ENCODE results near the gene PABPN1. TPM values are rescaled to one million over a fixed set of nuclear protein-coding genes. Genes with fewer than 3 reads are reported as not detected.

PABPN1 gene
- total and polyA plus RNA-seq, 2 of the 13 experiments (the other 11 are each of a cell fraction or from before 2014, with no cell fraction given), result 233 to 524 TPM

- TF ChIP-seq BRCA1 (CRISPR knock-in tag; IDR thresholded peaks at IDR 0.05) (peak; percentile 65; the same call in 1 of the 2 replicates), ZNF781 (CRISPR knock-in tag; IDR thresholded peaks at IDR 0.05; ENCODE audit: borderline replicate concordance, not compliant biosample characterization) (peak; percentile 10), ZBTB49 (CRISPR knock-in tag; IDR thresholded peaks at IDR 0.05; ENCODE audit: borderline replicate concordance) (0 out of 2 replicates have a peak, but pooled peaks have one; percentile 11), WIZ (CRISPR knock-in tag; IDR thresholded peaks at IDR 0.05) (peak; percentile 14; the same call in 1 of the 2 replicates), SNAPC2 (CRISPR knock-in tag; IDR thresholded peaks at IDR 0.05) (peak; percentile 9; the same call in 1 of the 2 replicates), NFIC (IDR thresholded peaks at IDR 0.05; ENCODE audit: low read length) (no peak), ZNF510 (CRISPR knock-in tag; IDR thresholded peaks at IDR 0.05; ENCODE audit: low read depth) (0 out of 2 replicates have a peak, but pooled peaks have one; percentile 32), ZNF432 (CRISPR knock-in tag; IDR thresholded peaks at IDR 0.05; ENCODE audit: borderline replicate concordance) (no peak), MEIS1 (CRISPR knock-in tag; IDR thresholded peaks at IDR 0.05; ENCODE audit: borderline replicate concordance) (peak; percentile 24; the same call in 1 of the 2 replicates), ZNF275 (CRISPR knock-in tag; IDR thresholded peaks at IDR 0.05; ENCODE audit: borderline replicate concordance) (no peak), ZNF232 (CRISPR knock-in tag; IDR thresholded peaks at IDR 0.05; ENCODE audit: borderline replicate concordance) (0 out of 2 replicates have a peak, but pooled peaks have one; percentile 26), ZNF784 (CRISPR knock-in tag; IDR thresholded peaks at IDR 0.05; ENCODE audit: borderline replicate concordance) (peak; percentile 58), POLR2G (IDR thresholded peaks at IDR 0.05; ENCODE audit: low read depth, low read length) (peak; percentile 1; the same call in 1 of the 2 replicates), ARNT2 (CRISPR knock-in tag; IDR thresholded peaks at IDR 0.05; ENCODE audit: low read depth) (0 out of 2 replicates have a peak, but pooled peaks have one; percentile 11)
- TF ChIP-seq, protein P1, sequence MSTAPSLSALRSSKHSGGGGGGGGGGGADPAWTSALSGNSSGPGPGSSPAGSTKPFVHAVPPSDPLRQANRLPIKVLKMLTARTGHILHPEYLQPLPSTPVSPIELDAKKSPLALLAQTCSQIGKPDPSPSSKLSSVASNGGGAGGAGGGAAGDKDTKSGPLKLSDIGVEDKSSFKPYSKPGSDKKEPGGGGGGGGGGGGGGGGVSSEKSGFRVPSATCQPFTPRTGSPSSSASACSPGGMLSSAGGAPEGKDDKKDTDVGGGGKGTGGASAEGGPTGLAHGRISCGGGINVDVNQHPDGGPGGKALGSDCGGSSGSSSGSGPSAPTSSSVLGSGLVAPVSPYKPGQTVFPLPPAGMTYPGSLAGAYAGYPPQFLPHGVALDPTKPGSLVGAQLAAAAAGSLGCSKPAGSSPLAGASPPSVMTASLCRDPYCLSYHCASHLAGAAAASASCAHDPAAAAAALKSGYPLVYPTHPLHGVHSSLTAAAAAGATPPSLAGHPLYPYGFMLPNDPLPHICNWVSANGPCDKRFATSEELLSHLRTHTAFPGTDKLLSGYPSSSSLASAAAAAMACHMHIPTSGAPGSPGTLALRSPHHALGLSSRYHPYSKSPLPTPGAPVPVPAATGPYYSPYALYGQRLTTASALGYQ (CRISPR knock-in tag; IDR thresholded peaks at IDR 0.05), result no peak
- TF ChIP-seq, protein P2, sequence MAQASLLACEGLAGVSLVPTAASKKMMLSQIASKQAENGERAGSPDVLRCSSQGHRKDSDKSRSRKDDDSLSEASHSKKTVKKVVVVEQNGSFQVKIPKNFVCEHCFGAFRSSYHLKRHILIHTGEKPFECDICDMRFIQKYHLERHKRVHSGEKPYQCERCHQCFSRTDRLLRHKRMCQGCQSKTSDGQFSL (CRISPR knock-in tag; IDR thresholded peaks at IDR 0.05), result no peak
- TF ChIP-seq, protein P3, sequence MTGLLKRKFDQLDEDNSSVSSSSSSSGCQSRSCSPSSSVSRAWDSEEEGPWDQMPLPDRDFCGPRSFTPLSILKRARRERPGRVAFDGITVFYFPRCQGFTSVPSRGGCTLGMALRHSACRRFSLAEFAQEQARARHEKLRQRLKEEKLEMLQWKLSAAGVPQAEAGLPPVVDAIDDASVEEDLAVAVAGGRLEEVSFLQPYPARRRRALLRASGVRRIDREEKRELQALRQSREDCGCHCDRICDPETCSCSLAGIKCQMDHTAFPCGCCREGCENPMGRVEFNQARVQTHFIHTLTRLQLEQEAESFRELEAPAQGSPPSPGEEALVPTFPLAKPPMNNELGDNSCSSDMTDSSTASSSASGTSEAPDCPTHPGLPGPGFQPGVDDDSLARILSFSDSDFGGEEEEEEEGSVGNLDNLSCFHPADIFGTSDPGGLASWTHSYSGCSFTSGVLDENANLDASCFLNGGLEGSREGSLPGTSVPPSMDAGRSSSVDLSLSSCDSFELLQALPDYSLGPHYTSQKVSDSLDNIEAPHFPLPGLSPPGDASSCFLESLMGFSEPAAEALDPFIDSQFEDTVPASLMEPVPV (CRISPR knock-in tag; IDR thresholded peaks at IDR 0.05), result no peak
These were observed 1.6 kb downstream of the PABPN1 start (continued) for GRCh38 chr14:23322568-23323517.
